Osteocyte (in vitro differentiated cells): Measurements from ENCODE around the gene KAT2B. TPM values are rescaled to one million over a fixed set of nuclear protein-coding genes. Genes with fewer than 3 reads are reported as not detected.

Experiments
- DNase-seq: peaks from one replicate; pipeline ENCODE4 v3.0.0; 2021; ENCODE audit warnings: mixed read lengths; ENCODE audit not compliant: unreplicated experiment; ENCODE audit errors: extremely low spot score
- H3K27ac Mint-ChIP-seq: one replicate; pipeline ENCODE4 v1.8.0; 2021; ENCODE audit warnings: mild to moderate bottlenecking, mixed read lengths; ENCODE audit not compliant: unreplicated experiment
- H3K27me3 Mint-ChIP-seq: one replicate; pipeline ENCODE4 v1.8.0; 2021; ENCODE audit warnings: mixed read lengths; ENCODE audit not compliant: unreplicated experiment
- H3K36me3 Mint-ChIP-seq: one replicate; pipeline ENCODE4 v1.8.0; 2021; ENCODE audit warnings: mixed read lengths; ENCODE audit not compliant: unreplicated experiment
- H3K4me1 Mint-ChIP-seq: one replicate; pipeline ENCODE4 v1.8.0; 2021; ENCODE audit warnings: mixed read lengths; ENCODE audit not compliant: unreplicated experiment
- H3K4me3 Mint-ChIP-seq: one replicate; pipeline ENCODE4 v1.8.0; 2021; ENCODE audit warnings: mild to moderate bottlenecking, moderate library complexity, mixed read lengths; ENCODE audit not compliant: unreplicated experiment
- H3K9me3 Mint-ChIP-seq: one replicate; pipeline ENCODE4 v1.8.0; 2021; ENCODE audit warnings: mixed read lengths; ENCODE audit not compliant: unreplicated experiment
- total RNA-seq: library from RNA; stranded (reverse); gene quantifications from 2 replicates; pipeline ENCODE4 v1.2.1, GENCODE V29; 2021
- TF ChIP-seq, protein P1 (sequence below): fragments of 200-600 bp; sonication (generic); IDR thresholded peaks from 2 replicates; pipeline ENCODE4 v1.5.0; 2021; ENCODE audit warnings: antibody characterized with exemption, mild to moderate bottlenecking, moderate library complexity

Gene KAT2B
- total RNA-seq, 1 donor from 2014 or later = 15.7 TPM

DNA sequence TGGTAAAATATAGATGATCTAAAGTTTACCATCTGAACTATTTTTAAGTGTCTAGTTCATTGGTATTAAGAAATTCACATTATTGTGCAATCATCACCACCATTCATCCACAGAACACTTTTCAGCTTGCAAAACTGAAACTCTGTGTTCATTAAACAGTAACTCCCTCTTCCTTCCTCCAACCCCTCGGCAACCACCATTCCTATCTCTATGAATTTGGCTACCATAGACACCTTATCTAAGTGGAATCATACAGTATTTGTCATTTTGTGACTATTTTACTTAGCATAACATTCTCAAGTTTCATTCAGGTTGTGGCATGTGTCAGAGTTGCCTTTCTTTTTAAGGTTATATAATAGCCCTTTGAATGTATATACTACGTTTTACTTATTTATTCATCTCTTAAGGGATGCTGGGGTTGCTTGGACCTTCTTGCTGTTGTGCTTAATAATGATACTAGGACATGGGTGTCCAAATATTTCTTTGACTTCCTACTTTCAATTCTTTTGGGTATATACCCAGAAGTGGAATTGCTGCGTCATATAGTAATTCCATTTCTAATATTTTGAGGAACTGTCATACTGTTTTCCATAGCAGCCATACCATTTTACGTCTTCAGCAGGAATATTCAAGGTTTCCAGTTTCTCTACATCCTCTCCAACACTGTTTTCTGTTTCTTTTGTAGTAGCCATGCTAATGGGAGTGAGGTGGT, 20.9 kb downstream of the KAT2B start:
- H3K36me3 Mint-ChIP-seq = no peaks in the 10 kb centered on the region
- TF ChIP-seq, protein P1, sequence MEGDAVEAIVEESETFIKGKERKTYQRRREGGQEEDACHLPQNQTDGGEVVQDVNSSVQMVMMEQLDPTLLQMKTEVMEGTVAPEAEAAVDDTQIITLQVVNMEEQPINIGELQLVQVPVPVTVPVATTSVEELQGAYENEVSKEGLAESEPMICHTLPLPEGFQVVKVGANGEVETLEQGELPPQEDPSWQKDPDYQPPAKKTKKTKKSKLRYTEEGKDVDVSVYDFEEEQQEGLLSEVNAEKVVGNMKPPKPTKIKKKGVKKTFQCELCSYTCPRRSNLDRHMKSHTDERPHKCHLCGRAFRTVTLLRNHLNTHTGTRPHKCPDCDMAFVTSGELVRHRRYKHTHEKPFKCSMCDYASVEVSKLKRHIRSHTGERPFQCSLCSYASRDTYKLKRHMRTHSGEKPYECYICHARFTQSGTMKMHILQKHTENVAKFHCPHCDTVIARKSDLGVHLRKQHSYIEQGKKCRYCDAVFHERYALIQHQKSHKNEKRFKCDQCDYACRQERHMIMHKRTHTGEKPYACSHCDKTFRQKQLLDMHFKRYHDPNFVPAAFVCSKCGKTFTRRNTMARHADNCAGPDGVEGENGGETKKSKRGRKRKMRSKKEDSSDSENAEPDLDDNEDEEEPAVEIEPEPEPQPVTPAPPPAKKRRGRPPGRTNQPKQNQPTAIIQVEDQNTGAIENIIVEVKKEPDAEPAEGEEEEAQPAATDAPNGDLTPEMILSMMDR = no peak
- H3K27ac Mint-ChIP-seq = no peak overlapping the region
- no peak overlapping the region for H3K4me3 Mint-ChIP-seq
- H3K4me1 Mint-ChIP-seq = peaks cover 15% of the 10 kb centered on the region
- no peaks in the 10 kb centered on the region for H3K9me3 Mint-ChIP-seq
- H3K27me3 Mint-ChIP-seq = no peaks in the 10 kb centered on the region
- no peak for DNase-seq

DNA sequence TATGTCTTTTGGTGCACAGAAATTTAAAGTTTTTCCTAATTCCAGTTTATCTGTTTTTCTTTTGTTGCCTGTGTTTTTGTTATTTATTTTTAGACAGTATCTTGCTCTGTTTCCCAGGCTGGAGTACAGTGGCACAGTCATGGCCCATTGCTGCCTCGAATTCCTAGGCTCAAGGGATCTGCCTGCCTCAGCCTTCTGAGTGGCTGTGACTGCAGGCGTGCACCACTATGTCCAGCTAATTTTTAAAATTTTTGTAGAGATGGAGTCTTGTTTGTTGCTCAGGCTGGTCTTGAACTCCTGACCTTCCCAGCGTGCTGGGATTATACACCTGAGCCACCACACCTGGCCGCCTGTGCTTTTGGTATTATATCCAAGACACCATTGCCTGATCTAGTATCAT, 22.8 kb downstream of the KAT2B start:
- Mint-ChIP-seq H3K4me1 (peaks cover 18% of the 10 kb centered on the region), H3K27ac (no peak overlapping the region), H3K27me3 (no peaks in the 10 kb centered on the region), H3K4me3 (no peak overlapping the region), H3K9me3 (no peaks in the 10 kb centered on the region), H3K36me3 (no peaks in the 10 kb centered on the region)
- TF ChIP-seq, protein P1 = no peak
- no peak for DNase-seq

DNA sequence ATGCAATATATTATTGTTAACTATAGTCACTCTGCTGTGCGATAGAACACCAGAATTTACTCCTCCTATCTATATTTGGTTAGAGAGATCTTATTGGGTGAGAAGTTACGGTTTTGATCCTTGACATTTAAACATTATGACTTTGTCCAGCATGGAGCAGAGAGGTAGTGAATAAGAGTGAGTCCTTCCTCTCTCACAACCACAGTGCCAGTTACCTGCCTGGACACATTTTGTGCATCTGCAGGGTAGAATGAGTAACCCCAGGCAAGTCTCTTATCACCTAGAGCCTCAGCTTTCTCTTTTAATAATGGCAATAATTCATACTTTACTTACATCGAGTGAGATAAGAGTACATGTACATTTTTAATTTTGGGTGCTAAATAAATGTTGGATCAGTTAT, 24.1 kb downstream of the KAT2B start:
- Mint-ChIP-seq H3K4me3 (no peak overlapping the region), H3K9me3 (no peaks in the 10 kb centered on the region), H3K36me3 (no peaks in the 10 kb centered on the region), H3K27ac (no peak overlapping the region), H3K27me3 (no peaks in the 10 kb centered on the region), H3K4me1 (peaks cover 18% of the 10 kb centered on the region)
- no peak for DNase-seq
- TF ChIP-seq, protein P1 = no peak

DNA sequence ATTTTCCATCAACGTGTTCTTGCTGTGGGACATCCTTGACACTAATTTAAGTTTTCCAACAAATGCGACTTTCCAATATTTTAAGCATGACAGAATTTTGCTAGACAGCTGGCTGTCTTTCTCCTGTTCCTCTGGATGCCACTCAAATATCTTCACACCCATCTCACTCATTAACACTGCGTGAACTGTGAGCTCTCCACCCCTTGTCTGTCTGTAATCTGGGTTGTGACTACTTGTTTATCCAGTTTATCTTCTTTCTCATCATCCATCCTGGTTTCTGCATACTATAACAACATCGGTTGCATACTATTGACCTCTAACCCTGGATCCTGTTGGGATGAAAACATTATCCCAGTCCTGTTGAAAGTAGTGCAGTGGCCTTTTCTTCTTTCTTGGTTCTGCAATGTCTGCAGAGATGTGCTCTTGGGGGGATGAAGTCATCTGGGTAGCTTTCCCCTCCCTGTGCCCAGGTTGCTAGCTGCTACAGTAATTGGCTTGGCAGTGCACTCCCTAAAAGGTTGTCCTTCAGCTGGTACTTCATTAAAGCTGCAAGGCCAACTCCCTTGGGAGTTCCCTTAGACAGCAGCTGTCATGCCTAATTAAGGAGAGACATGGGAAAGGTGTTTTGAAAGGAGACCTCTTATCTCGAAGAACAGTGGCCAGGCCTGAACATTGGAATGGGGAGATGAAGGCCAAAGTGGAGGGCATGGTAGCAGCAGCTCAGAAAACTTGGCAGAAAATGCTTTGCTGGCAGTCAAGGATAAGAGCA, 24.7 kb downstream of the KAT2B start:
- Mint-ChIP-seq H3K4me1 (peaks cover 18% of the 10 kb centered on the region), H3K27ac (no peak overlapping the region), H3K9me3 (no peaks in the 10 kb centered on the region), H3K36me3 (no peaks in the 10 kb centered on the region), H3K4me3 (no peak overlapping the region), H3K27me3 (no peaks in the 10 kb centered on the region)
- DNase-seq = no peak
- TF ChIP-seq, protein P1 = no peak

DNA sequence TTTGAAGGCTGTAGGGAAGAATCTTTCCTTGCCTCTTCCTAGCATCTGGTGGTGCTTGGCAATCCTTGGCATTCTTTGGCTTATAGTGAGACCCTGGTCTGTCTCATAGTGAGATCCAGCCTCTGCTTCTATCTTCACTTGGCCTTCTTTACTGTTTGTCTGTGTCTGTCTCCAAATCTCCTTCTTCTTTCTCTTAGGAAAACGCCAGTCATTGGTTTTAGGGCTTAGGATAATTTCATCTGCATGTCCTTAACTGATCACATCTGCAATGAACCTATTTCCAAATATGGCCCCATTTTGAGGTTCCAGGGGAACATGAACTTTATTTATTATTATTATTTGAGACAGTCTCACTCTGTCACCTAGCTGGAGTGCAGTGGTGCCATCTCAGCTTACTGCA, 25.8 kb downstream of the KAT2B start:
- no peak for DNase-seq
- no peaks in the 10 kb centered on the region for H3K9me3 Mint-ChIP-seq
- H3K27me3 Mint-ChIP-seq = no peaks in the 10 kb centered on the region
- H3K4me3 Mint-ChIP-seq = no peak overlapping the region
- peaks cover 16% of the 10 kb centered on the region for H3K4me1 Mint-ChIP-seq
- no peak overlapping the region for H3K27ac Mint-ChIP-seq
- H3K36me3 Mint-ChIP-seq = no peaks in the 10 kb centered on the region
- TF ChIP-seq, protein P1 = no peak
